ENCODE results near the gene LHX1.

The LHX1 gene

DNA sequence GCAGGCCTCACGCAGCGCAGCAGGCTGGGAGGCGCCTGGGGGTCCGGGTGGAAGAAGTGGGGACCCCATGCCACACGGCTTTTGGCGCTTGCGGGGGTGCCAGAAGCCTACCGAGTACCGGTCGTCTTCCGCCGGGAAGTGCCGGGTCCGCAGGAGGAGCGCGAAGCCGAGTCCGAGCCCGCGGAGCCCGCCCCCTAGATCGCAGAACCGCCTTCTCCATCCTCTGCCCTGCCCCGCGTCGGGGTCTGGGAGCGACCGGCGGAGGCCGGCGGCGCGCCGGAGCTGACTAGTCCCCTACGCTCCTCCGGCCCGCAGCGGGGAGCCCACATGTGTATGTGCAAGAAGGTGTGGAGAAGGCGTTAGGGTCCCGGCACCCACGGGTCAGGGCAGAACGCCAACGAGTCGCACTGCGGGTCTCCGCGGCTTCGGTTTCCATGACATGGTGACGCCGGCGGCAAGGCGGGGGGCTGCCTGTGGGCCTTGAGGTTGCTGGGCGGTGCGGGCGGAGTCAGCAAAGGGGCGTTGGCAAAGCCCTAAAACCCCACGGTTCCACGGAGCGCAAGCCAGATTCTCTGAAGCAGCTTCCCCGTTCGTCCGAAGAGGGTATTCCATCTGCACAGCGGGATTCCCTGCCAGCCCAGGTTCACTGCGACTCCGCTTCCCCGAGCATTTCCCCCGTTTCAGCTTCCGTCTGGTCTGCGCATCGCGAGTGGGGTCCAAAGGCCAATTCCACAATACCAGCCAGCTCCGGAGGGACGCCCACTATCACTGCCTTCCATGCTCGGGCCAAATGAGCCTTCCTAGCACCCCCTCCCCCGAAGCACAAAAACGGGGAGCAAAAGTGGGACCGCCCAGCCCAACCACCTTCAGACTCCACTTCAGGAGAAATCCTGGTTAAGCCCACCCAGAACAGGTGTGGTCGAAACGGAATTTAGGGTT, 2.3 kb upstream of the LHX1 start:
- TF ChIP-seq, protein P1, sequence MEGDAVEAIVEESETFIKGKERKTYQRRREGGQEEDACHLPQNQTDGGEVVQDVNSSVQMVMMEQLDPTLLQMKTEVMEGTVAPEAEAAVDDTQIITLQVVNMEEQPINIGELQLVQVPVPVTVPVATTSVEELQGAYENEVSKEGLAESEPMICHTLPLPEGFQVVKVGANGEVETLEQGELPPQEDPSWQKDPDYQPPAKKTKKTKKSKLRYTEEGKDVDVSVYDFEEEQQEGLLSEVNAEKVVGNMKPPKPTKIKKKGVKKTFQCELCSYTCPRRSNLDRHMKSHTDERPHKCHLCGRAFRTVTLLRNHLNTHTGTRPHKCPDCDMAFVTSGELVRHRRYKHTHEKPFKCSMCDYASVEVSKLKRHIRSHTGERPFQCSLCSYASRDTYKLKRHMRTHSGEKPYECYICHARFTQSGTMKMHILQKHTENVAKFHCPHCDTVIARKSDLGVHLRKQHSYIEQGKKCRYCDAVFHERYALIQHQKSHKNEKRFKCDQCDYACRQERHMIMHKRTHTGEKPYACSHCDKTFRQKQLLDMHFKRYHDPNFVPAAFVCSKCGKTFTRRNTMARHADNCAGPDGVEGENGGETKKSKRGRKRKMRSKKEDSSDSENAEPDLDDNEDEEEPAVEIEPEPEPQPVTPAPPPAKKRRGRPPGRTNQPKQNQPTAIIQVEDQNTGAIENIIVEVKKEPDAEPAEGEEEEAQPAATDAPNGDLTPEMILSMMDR (IDR thresholded peaks at IDR 0.05; ENCODE audit: low read length, missing control alignments), result no peak
- H3K4me3 ChIP-seq (replicated peaks; ENCODE audit: low read depth, low read length), result no peak overlapping the region
- DNase-seq (ENCODE audit: low read depth), result no peak

DNA sequence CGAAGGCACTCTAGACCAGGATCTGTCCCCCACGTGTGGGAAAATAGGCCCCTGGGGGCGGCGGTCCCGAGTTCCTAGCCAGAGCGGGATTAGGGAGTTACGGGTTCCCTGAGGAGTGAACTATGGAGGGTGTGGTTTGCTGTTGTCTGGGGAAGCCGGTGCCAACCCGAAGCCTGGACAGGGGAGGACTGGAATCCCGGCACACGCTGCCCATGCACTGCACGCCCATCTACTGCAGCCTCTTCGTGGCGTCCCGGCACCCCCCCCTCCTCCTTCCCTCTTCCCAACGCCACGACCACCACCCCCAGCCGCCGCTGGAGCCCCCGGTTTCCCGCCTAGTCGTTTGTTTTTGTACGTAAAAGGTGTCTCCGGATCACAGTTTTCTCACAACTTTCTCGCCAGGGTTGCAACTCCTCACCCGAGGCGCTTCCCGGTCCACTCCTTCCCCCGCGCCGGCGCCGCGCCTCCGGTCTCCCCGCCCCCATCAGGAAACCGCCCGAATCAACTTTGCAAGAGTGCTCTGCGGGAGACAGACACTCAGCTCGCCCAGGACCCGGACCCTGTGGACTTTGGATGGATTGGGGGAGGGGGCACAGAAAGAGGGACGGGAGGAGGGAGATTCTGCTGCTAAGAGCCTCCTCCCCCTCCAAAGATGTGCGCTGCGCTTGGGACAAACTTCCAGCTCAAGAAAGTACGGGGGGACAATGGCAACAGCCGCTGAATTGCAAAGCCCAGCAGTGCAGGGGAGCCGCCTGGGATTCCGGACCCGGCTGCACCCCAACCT, 1.4 kb upstream of the LHX1 start:
- no peak overlapping the region for H3K4me3 ChIP-seq (replicated peaks; ENCODE audit: low read depth, low read length)
- TF ChIP-seq, protein P1 (IDR thresholded peaks at IDR 0.05; ENCODE audit: low read length, missing control alignments), result no peak
- DNase-seq (ENCODE audit: low read depth), result no peak

DNA sequence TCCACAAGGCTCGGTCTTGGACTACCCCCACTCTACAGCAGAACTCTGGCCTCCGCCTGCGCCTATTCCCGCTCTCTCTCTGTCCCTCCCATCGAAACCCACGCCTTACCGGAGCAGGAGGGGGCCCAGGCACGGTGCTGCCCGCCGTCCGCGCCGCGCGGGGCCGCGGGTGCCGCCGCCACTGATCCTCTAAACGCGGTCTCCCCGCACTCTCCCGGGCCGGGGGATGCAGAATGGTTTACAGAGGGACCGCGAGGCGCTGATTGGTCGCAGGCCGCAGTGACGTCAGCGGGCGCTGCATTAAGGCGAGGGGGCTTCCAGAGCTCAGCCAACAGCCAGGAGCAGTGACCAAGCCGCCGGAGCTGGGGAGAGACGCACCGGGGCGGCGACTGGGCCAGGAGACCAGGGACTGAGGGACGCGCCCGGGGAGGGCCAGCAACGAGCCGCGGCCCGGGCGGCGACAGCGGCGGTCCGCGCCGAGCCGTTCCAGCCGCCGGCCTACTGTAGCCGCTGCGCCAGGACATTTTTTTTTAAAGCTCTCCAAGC, 747 bp upstream of the LHX1 start:
- no peak for DNase-seq (ENCODE audit: low read depth)
- H3K4me3 ChIP-seq (replicated peaks; ENCODE audit: low read depth, low read length), result no peak overlapping the region
- TF ChIP-seq, protein P1 (IDR thresholded peaks at IDR 0.05; ENCODE audit: low read length, missing control alignments), result no peak

DNA sequence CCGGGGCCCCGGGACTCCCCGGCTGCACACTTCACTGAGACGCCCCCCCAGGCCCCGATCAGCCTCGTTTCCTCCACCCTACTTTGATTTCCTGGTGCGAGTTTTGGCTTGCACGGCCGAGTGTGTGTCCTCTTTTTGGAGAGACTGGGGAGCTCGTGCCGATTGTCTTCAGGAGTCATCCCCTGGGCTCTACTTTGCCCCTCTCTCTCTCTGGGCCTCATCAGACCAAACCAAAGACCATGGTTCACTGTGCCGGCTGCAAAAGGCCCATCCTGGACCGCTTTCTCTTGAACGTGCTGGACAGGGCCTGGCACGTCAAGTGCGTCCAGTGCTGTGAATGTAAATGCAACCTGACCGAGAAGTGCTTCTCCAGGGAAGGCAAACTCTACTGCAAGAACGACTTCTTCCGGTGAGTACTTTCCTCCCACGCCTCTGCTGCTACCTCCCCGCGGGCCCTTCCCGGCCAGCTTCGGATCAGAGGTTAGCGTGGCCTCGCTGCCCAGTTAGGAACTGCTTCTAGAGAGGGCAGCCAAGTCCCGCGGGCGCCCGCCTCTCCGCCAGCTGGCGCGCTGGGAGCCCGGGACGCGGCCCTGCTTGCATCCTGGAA, 787 bp downstream of the LHX1 start:
- TF ChIP-seq, protein P1 (IDR thresholded peaks at IDR 0.05; ENCODE audit: low read length, missing control alignments), result no peak
- peak; percentile 45 for DNase-seq (ENCODE audit: low read depth)
- H3K4me3 ChIP-seq (replicated peaks; ENCODE audit: low read depth, low read length), result no peak overlapping the region

DNA sequence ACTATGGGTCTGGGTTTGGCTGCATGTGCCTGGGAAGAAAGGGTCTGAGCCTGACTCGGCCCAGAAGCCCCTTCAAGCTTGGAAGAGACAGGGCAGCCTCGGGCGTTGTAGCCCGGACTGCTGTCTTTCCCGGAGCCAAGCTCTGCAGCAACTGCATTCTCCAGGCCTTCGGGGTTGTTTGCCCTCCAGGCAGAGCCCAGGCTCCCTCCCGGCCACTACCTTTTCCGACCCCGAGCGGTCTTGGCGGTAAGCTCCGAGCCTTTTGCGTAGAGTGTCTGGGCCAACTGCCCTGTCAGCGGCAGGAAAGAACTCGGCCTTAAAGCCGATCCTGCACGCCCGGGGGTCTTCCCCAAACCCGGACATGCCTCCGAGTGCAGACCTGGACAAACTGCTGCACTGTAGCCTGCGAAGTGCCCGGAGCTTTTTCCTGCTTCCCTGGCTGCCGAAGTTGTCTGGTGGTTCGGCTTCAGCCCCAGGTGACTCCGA, 1.3 kb downstream of the LHX1 start:
- no peak overlapping the region for H3K4me3 ChIP-seq (replicated peaks; ENCODE audit: low read depth, low read length)
- TF ChIP-seq, protein P1 (IDR thresholded peaks at IDR 0.05; ENCODE audit: low read length, missing control alignments), result no peak

DNA sequence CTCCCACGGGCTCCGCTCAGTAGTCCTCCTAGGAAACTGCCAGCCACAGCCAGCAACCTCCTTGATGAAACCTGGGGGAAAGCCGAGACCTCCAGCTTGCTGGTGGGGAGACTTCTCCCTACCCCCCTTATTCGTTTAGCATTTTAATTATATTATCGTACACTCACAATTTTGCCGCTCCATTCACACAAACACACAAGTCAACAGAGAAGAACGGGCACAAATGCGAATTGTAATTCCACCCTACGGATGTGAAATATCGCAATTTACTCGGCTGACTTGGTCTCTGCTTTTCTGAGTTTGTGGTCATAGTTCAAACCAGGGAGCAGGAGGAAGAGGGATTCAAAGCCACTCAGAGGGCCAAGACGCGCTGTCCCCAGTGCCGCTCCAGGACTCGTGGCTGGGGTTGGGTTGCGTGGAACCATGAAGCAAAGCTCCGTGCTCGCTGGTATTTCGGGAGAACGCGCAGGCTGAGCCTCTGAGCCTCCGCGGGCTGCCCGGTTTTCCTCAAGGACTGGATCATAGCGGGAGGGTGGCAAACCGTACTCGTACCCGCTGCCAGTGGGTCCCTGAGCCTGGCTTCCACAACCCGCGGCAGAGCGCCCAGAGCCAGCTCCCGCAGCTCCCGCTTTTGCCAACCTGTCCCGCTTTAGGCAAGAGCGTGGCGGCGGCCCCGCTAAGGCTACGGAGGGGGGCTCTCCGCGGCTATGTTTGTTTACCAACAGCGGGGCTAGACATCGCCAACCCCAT, 2.0 kb downstream of the LHX1 start:
- no peak overlapping the region for H3K4me3 ChIP-seq (replicated peaks; ENCODE audit: low read depth, low read length)
- no peak for DNase-seq (ENCODE audit: low read depth)
- TF ChIP-seq, protein P1 (IDR thresholded peaks at IDR 0.05; ENCODE audit: low read length, missing control alignments), result no peak

More for the DNA sequence above, 1.3 kb downstream of the LHX1 start:
- DNase-seq (ENCODE audit: low read depth), result no peak
